Activated CD4-positive, alpha-beta T cell treated with anti-CD3 and anti-CD28 coated beads for 24 hours (primary cell): ENCODE data around the gene LYAR.

Experiments used
- DNase-seq, 2 donors: peaks; one replicate each; pipeline ENCODE4 v3.0.0-alpha.2; 2020; ENCODE audit warnings: low read depth in 2 of 2

Gene LYAR

DNA sequence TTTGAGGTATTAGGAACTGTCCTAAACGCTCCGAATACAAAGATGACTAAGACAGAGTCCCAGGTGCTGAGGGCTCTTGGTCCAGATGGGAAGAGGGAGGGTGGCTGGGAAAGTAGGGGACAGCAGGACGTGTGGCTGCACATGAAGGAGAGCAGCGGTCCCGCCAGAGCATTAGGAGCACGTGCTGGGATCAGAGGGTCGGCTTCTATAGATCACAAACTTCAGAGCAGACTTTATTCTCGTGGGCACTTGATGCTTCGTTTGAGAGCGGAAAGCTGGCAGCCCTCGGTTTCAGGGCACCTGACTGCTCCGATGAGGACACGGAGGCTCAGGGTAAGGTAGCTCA is 26.2 kb upstream of the LYAR start:
- DNase-seq: no peak

DNA sequence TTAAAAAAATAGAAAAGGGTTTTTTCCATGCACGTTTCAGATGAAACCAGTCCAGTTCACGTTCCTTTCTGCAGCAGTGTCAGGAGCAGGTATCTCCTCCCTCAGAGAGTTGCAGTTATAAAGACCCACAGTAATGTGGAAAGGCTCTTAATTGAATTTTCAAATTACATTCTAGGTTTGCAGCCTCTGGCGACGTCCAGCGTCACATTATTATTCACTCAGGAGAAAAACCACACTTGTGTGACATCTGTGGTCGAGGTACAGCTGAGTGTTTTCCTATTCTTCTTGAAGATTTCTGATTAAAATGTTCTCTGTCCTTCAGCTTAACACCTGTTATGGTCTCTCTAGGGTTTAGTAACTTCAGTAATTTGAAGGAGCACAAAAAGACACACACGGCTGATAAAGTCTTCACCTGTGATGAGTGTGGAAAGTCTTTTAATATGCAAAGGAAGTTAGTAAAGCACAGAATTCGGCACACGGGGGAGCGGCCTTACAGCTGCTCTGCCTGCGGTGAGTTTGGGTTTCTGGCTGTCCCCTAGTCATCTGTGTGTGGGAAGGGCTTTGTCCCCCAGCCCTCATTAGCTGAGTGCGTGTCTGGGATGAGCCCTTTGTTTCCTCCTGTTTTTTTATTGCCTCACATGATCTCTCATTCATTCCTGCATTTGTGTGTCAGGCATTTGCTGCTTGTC is 25.7 kb upstream of the LYAR start:
- DNase-seq: no peak

DNA sequence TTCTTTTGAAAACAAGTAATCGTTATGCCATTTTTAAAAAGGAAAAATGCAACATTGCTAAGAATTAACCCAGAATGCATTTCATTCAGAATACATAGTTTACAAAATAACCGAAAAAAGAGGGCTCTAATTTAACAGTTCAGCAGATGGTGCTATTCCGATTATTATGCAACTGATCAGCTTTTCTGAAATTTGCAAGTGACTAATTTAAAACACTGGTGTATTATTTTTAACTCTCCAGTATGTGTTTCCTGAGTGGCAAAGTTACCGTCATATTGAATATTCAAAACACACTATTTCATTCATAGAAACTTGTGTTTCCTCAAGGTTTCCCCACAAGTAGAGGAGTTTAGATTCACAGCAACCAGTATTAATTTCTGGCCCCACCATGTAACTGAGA is 21.2 kb upstream of the LYAR start:
- no peak for DNase-seq

DNA sequence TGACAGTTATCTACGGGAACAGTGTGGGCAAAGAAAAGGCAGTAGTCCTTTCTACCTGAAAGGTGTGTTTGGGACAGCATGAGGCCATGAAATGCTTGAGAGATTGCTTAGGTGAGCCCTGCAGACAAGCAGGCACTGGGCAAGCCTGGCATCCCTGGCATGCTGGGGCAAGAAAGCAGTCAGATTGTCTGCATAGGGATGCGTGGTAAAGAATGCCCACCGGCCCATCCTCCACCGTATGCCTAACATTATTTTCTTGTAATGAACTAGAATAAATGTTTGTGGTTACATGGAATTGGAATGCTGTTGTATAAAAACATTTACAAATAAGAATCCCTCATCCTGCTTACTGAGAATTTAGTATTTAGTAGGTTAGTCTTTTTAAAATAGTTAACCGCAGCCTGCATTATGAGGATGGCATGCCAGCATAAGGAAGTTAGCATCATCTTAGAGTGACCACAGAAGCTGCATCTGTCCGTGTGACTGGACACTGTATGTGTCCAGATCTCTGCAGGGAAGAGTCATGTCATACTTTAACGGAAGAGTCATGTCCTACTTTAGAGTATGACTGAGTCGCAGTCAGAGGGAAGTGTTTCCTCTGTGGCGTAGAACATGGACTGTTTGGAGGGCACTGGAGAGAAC is 19.0 kb upstream of the LYAR start:
- no peak for DNase-seq

DNA sequence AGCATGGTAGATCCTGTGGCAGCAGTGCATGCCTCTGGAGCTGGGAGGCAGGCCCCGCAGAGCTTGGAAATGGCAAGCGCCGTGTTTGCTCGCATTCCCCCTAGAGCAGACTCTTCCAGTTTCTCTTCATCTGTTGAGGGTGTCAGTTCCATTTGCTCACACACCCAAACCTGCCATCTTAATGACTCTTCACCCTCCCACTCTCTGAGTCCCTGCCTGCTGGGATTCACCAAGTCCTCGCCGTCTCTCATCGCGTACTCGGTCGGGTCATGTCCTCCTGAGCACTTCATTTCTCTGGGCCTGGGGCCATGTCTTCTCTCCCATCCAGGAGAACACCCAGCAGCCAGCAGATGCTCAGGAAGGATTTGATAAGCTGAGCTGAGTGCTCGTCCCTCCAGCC is 17.0 kb upstream of the LYAR start:
- no peak for DNase-seq

DNA sequence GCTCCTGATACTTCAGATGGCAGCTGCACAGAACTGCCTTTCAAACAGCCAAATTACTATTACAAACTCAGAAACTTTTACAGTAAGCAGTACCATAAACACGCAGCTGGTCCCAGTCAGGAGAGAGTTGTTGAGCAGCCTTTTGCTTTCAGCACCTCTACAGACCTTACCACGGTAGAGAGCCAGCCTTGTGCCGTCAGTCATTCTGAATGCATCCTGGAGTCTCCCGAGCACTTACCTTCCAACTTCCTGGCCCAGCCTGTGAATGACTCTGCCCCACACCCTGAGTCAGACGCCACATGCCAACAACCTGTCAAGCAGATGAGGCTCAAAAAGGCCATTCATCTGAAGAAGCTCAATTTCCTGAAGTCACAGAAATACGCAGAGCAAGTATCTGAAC is 12.5 kb upstream of the LYAR start:
- no peak for DNase-seq

DNA sequence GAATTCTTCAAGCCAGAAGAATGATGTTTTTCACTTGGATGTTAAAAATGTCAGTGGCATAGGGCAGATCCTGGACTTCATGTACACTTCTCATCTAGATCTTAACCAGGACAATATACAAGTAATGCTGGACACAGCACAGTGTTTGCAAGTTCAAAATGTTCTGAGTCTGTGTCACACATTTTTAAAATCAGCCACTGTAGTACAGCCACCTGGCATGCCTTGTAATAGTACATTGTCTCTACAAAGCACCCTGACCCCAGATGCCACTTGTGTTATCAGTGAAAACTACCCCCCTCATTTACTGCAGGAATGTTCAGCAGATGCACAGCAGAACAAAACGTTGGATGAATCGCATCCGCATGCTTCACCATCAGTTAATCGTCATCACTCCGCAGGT is 12.0 kb upstream of the LYAR start:
- no peak for DNase-seq

DNA sequence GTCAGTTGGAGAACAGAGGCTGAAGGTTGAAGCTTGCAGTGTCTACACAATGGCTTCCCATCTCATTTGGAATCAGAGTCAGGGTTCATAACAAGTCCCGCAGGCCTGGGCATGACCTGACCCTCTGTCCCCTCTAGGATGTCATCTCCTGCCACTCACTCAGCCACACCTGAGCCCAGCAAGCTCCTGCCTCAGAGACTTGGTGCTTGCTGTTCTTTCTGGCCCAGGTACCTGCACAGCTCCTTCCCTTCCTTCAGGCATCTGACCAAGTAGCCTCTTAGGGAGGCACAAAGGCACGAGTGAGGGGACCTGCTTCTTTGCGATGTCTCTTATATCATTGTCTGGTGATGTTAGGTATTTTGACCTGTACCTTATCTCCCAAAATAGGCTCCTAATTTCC is 9.1 kb upstream of the LYAR start:
- no peak for DNase-seq

DNA sequence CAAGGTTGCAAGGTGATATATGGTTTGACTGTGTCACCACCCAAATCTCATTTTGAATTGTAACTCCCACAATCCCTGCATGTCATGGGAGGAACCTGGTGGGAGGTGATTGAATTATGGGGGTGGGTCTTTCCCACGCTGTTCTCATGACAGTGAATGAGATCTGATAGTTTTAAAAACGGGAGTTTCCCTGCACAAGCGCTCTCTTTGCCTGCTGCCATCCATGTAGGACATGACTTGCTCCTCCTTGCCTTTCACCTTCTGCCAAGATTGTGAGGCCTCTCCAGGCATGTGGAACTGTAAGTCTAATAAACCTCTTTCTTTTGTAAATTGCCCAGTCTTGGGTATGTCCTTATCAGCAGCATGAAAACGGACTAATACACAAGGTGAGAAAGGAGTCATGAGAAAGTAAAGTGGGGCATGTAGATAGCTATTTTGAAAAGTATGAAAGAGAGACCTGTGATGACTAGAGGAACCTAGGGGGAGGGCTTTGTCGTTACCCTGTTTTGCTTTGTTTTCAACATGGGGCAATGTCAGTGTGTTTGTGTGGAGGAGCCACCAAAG is 6.4 kb upstream of the LYAR start:
- DNase-seq: no peak

DNA sequence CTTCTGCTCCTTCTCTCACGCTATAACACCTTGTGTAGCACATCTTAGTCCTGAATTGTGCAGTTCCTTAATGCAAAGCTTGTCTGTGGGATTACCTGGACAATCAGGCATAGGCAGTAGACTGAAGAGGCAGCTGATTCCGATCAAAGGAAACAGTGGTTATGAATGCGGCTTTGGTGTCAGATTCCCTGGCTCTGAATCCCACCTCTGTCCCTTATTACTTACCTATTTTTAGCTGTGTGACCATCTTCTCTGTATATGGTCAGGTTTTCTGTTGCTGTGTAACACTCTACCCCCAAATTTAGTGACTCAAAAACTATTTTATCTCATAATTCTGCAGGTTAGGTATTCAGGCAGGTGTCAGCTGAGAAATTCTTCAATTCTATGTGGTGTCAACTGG is 3.3 kb upstream of the LYAR start:
- DNase-seq: no peak

DNA sequence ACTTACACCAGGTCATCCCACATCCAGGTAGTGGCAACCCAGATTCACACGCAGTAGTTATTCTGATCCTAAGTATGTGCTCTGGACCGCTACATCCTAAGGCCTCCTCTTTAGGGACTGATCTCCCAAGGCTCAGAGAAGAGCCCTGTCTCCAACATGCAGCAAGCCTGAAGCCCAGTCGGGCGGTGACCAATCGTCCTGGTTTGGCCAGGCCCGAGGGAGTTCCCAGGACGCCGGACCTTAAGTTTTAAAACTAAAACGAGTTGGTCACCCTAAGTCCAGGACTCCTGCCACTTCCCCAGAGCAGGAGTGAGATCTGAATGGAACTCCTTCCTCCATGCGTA is 385 bp downstream of the LYAR start:
- peak in 1 of 2 donors; percentile 2 for DNase-seq

DNA sequence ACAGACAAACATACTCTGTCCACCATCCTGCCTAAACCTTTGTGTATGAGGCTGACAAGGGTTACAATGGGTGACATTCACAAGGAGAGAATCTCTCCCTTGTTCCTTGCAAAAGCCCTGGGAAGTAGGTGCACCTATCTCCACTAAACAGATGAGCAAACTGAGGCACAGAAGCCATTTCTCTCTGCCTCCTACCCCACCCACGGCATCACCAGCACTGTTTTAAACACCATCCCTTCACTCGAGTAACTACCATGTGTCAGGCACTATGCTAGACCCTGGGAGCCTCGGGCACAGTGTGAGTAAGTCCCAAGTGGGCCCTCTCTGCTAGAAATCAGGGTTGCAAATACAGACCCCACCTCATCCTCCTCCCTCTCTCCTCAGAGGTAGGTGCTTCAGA is 899 bp downstream of the LYAR start:
- no peak for DNase-seq

DNA sequence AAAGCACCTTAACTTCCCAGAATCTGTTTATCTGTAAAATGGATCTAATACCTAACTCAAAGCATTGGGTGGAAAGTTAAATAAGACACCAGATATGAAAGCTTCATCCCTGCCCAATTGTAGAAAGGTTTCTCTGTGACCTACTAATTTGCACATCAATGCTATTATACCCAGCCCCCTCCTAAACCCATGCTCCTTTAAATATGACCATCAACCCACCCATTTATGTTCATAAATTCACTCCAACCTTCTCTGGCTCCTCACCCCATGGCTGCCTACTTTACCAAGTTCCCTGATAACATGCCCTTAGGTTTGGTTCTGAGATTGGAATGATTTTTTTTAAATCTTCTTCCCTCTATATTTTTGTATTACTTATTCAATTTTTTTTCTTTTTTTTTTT is 1.9 kb downstream of the LYAR start:
- DNase-seq: no peak

DNA sequence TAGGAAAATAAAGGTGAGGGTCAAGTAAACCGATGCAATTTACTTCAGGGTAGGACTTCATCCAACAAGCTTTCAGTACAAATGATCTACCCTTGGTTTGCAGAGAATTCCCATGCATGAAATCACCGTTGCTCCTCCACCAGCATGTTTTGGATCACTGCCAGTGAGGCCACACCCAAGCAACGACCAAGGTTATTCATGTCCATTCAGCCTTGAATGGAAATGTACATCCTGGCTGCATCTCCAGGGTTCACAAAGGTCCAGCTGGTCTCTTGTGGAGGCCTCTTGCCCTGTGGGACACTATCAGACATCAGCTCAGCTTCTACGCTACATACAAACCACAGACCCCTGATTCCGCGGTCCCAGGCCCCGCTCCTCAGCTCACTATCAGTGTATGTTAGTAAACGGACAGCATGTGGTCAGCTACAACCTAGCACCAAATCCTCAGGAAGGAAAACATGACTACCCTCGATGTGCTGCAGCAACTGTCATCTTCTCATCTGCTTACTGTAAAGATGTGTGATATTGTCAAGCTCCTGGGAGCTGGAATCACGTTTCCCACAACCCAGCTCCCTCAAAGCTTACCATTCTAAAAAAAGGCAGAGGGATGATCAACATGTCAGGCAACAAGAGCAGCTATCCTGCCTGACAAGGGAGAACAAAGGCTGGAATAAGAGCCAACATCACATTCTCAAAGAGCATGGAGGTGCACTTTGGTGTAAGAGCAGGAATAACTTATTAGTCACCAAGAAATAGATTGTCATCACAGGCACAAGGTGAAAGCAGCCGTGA is 4.9 kb downstream of the LYAR start:
- no peak for DNase-seq

DNA sequence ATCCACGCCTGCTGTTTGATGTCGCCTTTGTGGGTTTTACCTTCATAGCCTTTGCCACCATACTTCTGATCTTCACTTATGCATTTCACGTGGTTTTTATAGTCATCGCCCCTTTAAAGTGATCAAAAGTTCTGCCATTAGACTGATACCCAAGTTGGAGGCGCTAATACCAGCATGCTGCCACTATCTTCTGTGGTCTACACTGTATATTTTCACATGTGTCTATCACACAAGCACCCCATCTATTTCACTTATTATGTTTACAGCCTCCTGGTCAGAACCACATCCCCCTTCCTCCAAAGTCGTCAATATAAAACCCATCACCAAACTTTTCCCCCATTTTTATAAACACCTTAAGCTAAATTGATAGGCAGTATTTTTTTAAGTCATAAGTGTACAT is 8.2 kb downstream of the LYAR start:
- no peak for DNase-seq

DNA sequence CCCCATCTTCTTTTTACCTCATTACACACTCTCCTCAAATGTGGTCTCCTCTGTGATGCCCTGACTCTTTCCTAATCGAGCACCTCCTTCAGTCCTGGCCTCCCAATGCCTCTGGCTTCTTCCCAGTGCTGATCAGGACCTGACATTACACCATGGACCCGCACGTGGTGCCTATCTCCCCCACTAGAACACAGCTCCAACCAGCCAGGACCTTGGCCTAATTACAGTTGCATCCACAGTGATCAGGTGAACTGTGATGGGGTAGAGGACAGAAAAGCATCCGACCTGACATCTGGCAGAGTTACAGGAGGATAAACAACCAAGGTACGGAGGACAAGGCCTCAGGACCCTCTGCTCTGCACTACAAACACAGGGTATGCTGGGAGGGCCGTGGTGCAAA is 12.4 kb downstream of the LYAR start:
- no peak for DNase-seq

DNA sequence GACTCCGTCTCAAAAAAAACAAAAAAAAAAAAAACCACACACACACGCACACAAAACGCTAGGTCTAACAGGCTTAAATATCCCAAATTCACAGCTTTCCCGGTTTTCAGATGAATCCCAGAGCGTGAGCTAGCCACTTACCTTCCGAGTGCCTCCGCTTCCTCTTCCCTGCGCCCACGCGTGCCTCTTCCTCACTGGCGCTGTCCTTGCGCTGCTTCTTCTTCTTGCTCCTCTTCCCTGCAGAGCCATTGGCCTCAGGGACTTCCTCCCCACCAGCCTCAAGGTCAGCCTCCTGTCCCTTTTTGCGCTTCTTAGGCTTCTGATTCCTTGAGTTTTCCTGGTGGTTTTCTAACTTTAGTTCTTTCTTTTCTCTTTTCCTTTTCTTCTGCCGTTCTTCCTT is 15.7 kb downstream of the LYAR start:
- no peak for DNase-seq

DNA sequence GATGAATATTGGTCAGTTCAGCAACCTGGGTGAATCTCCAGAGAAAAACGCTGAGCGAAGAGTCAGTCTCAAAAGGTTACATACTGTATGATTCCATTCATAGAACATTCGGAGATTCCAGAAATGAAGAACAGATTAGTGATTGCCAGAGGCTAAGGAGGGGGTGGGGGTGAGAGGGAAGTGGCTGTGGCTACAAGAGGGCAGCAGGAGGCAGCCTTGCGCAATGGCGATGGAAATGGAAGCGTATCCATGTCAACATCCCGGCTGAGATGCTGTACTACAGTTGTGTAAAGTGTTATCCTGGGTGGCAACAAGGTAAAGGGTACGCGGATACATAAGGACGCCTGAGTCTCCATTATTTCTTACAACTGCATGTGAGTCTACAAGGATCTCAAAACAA is 18.0 kb downstream of the LYAR start:
- DNase-seq: no peak

DNA sequence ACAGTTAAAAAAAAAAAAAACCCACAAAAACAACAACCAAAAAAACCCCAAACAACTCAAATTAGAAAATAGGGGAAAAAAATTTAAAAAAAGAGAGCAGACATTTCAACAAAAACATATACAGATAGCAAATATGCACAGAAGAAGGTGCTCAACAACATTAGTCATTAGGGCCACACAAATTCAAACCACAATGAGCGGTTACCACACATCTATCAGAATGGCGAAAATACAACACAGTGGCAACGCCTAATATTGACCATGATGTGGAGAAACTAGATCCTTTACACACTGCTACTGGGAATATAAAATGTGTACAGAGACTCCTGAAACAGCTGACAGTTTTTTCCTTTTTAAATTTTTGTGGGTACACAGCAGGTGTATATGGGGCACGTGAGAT is 19.4 kb downstream of the LYAR start:
- DNase-seq: no peak

DNA sequence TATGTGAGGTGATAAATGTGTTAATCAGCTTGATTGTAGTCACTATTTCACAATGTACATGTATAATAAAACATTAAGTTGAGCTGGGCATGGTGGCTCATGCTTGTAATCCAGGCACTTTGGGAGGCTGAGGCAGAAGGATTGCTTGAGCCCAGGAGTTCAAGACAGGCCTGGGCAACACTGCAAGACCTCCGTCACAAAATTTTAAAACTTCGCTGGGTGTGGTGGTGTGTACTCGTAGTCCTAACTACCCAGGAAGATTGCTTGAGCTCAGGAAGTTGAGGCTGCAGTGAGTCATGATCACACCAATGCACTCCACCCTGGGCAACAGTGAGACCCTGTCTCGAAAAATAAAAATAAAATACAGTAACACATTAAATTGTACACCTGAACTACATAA is 20.1 kb downstream of the LYAR start:
- DNase-seq: no peak

DNA sequence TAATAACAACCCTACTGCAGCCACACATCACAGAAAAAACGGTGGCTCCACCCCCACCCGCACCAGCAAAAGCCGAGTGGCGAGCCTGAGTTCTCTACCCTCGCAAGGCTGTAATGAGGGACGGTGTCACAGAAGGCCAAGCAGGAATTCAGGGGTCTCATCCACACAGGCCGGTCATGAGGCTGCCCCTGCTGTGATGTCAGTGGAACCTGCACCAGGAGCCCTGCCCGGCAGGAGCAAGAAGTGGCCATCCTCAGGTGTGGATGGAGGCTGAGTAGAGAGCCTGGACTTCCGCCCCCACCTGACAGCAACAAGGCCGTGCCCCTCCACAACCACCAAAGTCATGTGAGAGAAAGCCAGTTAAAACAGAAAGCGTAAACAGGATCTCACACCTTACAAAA is 20.6 kb downstream of the LYAR start:
- DNase-seq: no peak

DNA sequence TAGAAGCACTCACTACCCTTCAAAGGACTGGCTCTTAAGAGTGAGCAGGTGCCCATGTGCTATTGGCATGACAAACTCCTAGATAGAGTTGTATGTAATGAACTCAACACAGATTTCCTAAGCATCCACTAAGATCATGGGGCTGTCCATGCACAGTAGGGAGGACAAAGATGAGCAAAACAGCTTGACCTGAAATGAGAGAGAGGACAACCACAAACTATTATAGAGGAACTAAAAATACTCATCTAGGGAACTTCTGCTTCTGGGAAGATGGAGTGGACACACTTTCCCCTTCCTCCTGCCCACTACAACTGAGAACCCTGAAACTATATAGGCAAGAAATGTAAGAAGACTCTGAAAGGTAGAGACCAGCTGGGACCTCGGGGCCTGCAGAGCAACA is 21.2 kb downstream of the LYAR start:
- DNase-seq: no peak

DNA sequence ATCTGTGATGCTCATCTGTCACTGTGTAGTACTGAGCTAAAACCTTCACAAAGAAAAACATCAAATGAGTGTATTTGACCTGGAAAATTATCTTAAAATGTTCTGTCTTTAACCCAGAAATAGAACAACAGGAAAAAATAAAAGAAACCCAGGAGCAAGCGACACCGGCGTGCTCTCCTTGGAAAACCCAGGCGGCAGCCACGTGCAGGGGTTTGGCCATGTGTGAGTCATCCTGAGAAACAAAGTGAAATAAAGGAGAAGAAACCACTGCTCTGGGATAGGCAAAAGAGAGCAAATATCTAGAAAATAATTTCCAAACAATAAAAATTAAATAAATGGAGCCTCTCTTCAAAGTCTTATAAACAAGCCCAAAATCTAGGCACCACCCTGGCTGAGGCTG is 22.0 kb downstream of the LYAR start:
- DNase-seq: no peak
